Kasumi-1 (cell line): Measurements from ENCODE around the gene UGT8.
A peak's percentile ranks its signal among the peaks of the same experiment; 100 is the strongest.

Experiments used
- DNase-seq, 2 experiments: peaks; one replicate each; lab custom pipeline; 2025; lab: John Stamatoyannopoulos, UW

UGT8 gene

DNA sequence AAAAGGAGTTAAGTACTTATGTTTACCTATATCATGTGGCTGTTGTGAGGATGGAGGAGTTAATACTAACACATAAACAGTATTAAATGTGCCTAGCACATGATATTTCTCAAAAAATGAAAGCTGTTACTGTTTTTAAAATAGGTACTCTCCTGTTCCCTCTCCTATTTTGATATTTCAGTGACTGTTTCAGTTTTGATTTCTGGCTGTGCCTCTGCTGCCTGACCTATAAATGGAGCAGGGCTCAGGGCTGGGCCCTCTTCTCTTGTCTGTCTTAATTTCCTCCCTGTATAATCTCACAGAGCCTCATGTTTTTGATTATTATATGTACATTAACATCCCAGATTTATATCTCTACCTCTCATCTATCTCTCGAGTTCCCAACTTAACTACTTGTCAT, 93.3 kb downstream of the UGT8 start:
- no peak for DNase-seq

- no peak for DNase-seq
Measured at GRCh38 chr4:114692958-114693357, 94.4 kb downstream of the UGT8 start.

GRCh38 chr4:114694770-114695169, 96.2 kb downstream of the UGT8 start:
- DNase-seq: peak; percentile 46 to 63

DNA sequence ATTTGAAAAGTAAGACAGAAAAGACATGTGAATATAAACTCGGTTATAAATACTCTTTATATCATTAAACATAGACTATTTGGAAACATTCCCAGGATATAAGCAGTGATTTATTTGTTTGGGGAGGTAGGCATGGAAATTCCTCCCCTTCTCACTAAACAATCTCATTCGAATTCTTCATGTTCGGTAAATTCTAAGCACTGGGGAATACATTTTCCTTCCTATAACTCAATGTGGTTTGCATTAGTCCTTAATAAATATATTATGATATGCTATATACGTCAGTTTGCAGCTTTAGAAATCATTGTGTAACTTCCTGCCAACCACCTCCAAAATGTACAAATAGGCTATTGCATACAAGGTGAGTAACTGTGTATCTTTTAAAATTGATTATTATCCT, 99.6 kb downstream of the UGT8 start:
- no peak for DNase-seq

GRCh38 chr4:114701491-114701890, 102.9 kb downstream of the UGT8 start:
- no peak for DNase-seq

DNA sequence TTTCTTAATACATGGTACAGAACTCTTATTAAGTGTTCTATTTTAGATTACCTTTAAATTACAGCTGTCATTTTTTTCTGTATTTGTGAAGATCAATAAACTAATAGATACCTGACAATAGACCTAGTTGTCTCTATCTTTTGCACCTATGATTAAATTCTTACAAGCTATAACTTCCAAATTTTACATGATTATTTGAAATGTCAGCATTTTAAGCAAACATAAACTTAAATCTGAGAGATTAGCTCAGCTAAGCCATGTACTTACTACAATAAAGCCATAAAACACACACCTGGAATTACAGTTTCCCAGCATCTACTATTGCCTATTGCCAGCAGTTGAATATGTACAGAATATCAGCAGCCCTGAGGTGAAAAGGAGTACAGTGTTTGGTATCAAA, 118.8 kb downstream of the UGT8 start:
- no peak for DNase-seq

DNA sequence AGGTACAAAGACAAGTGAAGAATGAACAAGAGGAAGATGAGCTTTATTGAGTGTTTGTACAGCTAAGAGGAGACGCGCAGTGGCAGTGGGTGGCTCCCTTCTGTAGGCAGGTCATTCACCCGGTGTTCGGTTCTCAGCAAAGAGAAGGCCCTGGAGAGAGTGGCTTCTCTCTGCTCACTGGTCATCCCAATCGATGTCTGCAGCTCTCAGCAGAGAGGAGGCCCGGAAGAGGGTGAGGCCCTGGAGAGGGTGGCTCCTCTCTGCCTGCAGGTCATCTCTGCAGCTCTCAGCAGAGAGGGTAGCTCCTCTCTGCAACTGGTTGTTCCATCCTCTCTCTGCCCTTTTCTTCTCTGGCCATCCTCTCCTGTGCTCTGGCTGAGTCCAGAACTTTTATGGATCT, 126.5 kb downstream of the UGT8 start:
- no peak for DNase-seq

- no peak for DNase-seq
Measured at GRCh38 chr4:114727461-114727860, 128.9 kb downstream of the UGT8 start.
